H9 (cell line): ENCODE results near the gene GABRD. TPM values are rescaled to one million over a fixed set of nuclear protein-coding genes. Genes with fewer than 3 reads are reported as not detected.

Experiments
- DNase-seq: peaks from one replicate; pipeline ENCODE4 v3.0.0-alpha.2; 2017
- H2AFZ ChIP-seq: one replicate; pipeline ENCODE4 v1.6.1; 2013; ENCODE audit warnings: mild to moderate bottlenecking, low read length, control low read depth, moderate library complexity
- H2AK5ac ChIP-seq: 2 replicates; pipeline ENCODE4 v1.6.1; 2013; ENCODE audit warnings: low read length, control low read depth, mixed read lengths; ENCODE audit not compliant: insufficient read length
- H2BK120ac ChIP-seq: one replicate; pipeline ENCODE4 v1.6.1; 2013; ENCODE audit warnings: low read depth, mild to moderate bottlenecking, low read length, control low read depth, inconsistent platforms; ENCODE audit not compliant: poor library complexity, severe bottlenecking
- H2BK12ac ChIP-seq: 2 replicates; pipeline ENCODE4 v1.6.1; 2013; ENCODE audit warnings: low read length, control low read depth, mixed read lengths, low read depth; ENCODE audit not compliant: insufficient read length
- H2BK15ac ChIP-seq: 2 replicates; pipeline ENCODE4 v1.6.1; 2013; ENCODE audit warnings: low read depth, low read length, control low read depth
- H2BK20ac ChIP-seq: one replicate; pipeline ENCODE4 v1.6.1; 2013; ENCODE audit warnings: low read depth, mild to moderate bottlenecking, low read length, control low read depth, inconsistent platforms; ENCODE audit not compliant: poor library complexity, severe bottlenecking
- H2BK5ac ChIP-seq: 2 replicates; pipeline ENCODE4 v1.6.1; 2013; ENCODE audit warnings: low read length, control low read depth, mixed read lengths; ENCODE audit not compliant: insufficient read length
- H3K14ac ChIP-seq: 2 replicates; pipeline ENCODE4 v1.6.1; 2013; ENCODE audit warnings: low read length, control low read depth; ENCODE audit not compliant: insufficient read depth
- H3K18ac ChIP-seq: 2 replicates; pipeline ENCODE4 v1.6.1; 2013; ENCODE audit warnings: low read depth, mild to moderate bottlenecking, mixed read lengths, low read length, control low read depth; ENCODE audit not compliant: insufficient read length
- H3K23ac ChIP-seq: 2 replicates; pipeline ENCODE4 v1.6.1; 2013; ENCODE audit warnings: low read length, control low read depth, mixed read lengths, low read depth; ENCODE audit not compliant: insufficient read length
- H3K23me2 ChIP-seq: 2 replicates; pipeline ENCODE4 v1.6.1; 2013; ENCODE audit warnings: low read depth, mild to moderate bottlenecking, mixed read lengths, low read length, control low read depth; ENCODE audit not compliant: insufficient read length, poor library complexity, severe bottlenecking
- H3K27ac ChIP-seq: 2 replicates; pipeline ENCODE4 v1.5.1; 2013; ENCODE audit warnings: low read length, control low read depth, mixed read lengths, low read depth; ENCODE audit not compliant: insufficient read length
- H3K27me3 ChIP-seq: 2 replicates; pipeline ENCODE4 v1.6.1; 2013; ENCODE audit warnings: low read length, control low read depth, inconsistent platforms; ENCODE audit not compliant: insufficient read depth
- H3K4ac ChIP-seq: 2 replicates; pipeline ENCODE4 v1.6.1; 2013; ENCODE audit warnings: low read depth, mild to moderate bottlenecking, control low read depth, inconsistent platforms, low read length, moderate library complexity
- H3K4me1 ChIP-seq: 2 replicates; pipeline ENCODE4 v1.6.1; 2013; ENCODE audit warnings: low read length, control low read depth, inconsistent platforms; ENCODE audit not compliant: insufficient read depth
- H3K4me2 ChIP-seq: 2 replicates; pipeline ENCODE4 v1.6.1; 2013; ENCODE audit warnings: low read length, control low read depth, mixed read lengths; ENCODE audit not compliant: insufficient read length, insufficient read depth
- H3K56ac ChIP-seq: 2 replicates; pipeline ENCODE4 v1.6.1; 2013; ENCODE audit warnings: low read depth, mild to moderate bottlenecking, mixed read lengths, low read length, control low read depth; ENCODE audit not compliant: insufficient read length
- H3K79me1 ChIP-seq: 2 replicates; pipeline ENCODE4 v1.6.1; 2013; ENCODE audit warnings: low read depth, mild to moderate bottlenecking, moderate library complexity, low read length, control low read depth, inconsistent platforms; ENCODE audit not compliant: insufficient read depth, poor library complexity, severe bottlenecking
- H3K79me2 ChIP-seq: 2 replicates; pipeline ENCODE4 v1.6.1; 2013; ENCODE audit warnings: low read length, control low read depth, inconsistent platforms; ENCODE audit not compliant: insufficient read depth
- H3K9ac ChIP-seq: 2 replicates; pipeline ENCODE4 v1.6.1; 2013; ENCODE audit warnings: low read length, control low read depth, mixed read lengths; ENCODE audit not compliant: insufficient read length; ENCODE audit errors: extremely low read depth
- H3K9me3 ChIP-seq: one replicate; pipeline ENCODE4 v1.6.1; 2013; ENCODE audit warnings: low read depth, low read length, inconsistent platforms; ENCODE audit not compliant: control insufficient read depth
- H3T11ph ChIP-seq: one replicate; pipeline ENCODE4 v1.6.1; 2013; ENCODE audit warnings: mild to moderate bottlenecking, low read length, control low read depth, inconsistent platforms
- H4K20me1 ChIP-seq: one replicate; pipeline ENCODE4 v1.6.1; 2013; ENCODE audit not compliant: control insufficient read depth, insufficient read length, insufficient read depth
- H4K5ac ChIP-seq: 2 replicates; pipeline ENCODE4 v1.6.1; 2013; ENCODE audit warnings: low read depth, mild to moderate bottlenecking, mixed read lengths, low read length, control low read depth; ENCODE audit not compliant: insufficient read length
- H4K8ac ChIP-seq: replicated peaks from 2 replicates; pipeline ENCODE4 v1.6.1; 2013; ENCODE audit warnings: low read length, control low read depth, mixed read lengths, low read depth; ENCODE audit not compliant: insufficient read length
- H4K91ac ChIP-seq: 2 replicates; pipeline ENCODE4 v1.6.1; 2013; ENCODE audit warnings: low read depth, mild to moderate bottlenecking, moderate library complexity, mixed read lengths, low read length, control low read depth; ENCODE audit not compliant: insufficient read length
- H3K27ac Mint-ChIP-seq, 3 experiments: 2 replicates in 2 of 3; 3 replicates in 1 of 3; pipeline ENCODE4 v1.8.0; 2020 to 2021; ENCODE audit warnings: mixed read lengths in 3 of 3, mild to moderate bottlenecking in 1 of 3, moderate library complexity in 1 of 3
- H3K27me3 Mint-ChIP-seq: 2 replicates; pipeline ENCODE4 v1.8.0; 2021; ENCODE audit warnings: low read depth, mild to moderate bottlenecking, moderate library complexity, mixed read lengths
- H3K36me3 Mint-ChIP-seq, 3 experiments: 2 replicates in 2 of 3; 3 replicates in 1 of 3; pipeline ENCODE4 v1.8.0; 2020 to 2021; ENCODE audit warnings: low read depth in 3 of 3, mixed read lengths in 3 of 3; ENCODE audit not compliant: insufficient read depth in 1 of 3
- H3K4me1 Mint-ChIP-seq, 2 experiments: 2 replicates each; pipeline ENCODE4 v1.8.0; 2020; ENCODE audit warnings: mixed read lengths in 2 of 2
- H3K4me3 Mint-ChIP-seq, 2 experiments: 2 replicates in 1 of 2; 3 replicates in 1 of 2; pipeline ENCODE4 v1.8.0; 2020 to 2021; ENCODE audit warnings: mild to moderate bottlenecking in 2 of 2, mixed read lengths in 2 of 2, moderate library complexity in 1 of 2
- H3K9me3 Mint-ChIP-seq, 2 experiments: 2 replicates in 1 of 2; 3 replicates in 1 of 2; pipeline ENCODE4 v1.8.0; 2020; ENCODE audit warnings: mild to moderate bottlenecking in 2 of 2, mixed read lengths in 2 of 2, moderate library complexity in 1 of 2
- CTCF ChIP-seq: fragments of 200-600 bp; sonication (generic); conservative IDR thresholded peaks from 3 replicates; pipeline ENCODE4 v1.8.0; 2021; ENCODE audit warnings: antibody characterized with exemption, mild to moderate bottlenecking
- WGBS: extraction: QIAGEN DNeasy Blood & Tissue Kit; methylation state at CpG from one replicate; pipeline ENCODE4 v1.1.7; 2013; ENCODE audit warnings: missing lambda C conversion rate, low lambda C conversion rate, mixed read lengths; ENCODE audit not compliant: insufficient read length; ENCODE audit errors: extremely low coverage; 5-methylcytosine and 5-hydroxymethylcytosine counted together
- total RNA-seq: library from RNA; stranded (reverse); gene quantifications from 2 replicates; pipeline ENCODE4 v1.2.1, GENCODE V29; 2021

Gene GABRD
- total RNA-seq, 1 experiment from 2014 or later: 0.59 TPM

GRCh38 chr1:2046953-2047748 is 28.0 kb downstream of the GABRD start:
- H2AK5ac ChIP-seq: no peak overlapping the region
- Mint-ChIP-seq H3K27ac (no peak overlapping the region), H3K4me3 (peak overlapping the region in 1 of 2 experiments; percentile 58; a peak in 2 of 5 replicates), H3K27me3 (peaks cover 20% of the 10 kb centered on the region), H3K36me3 (no peaks in the 10 kb centered on the region; a peak in 2 of 7 replicates), H3K9me3 (peaks cover 0 to 3% of the 10 kb centered on the region in 2 experiments; a peak in 2 of 5 replicates), H3K4me1 (peaks cover 15 to 33% of the 10 kb centered on the region in 2 experiments)
- H3K14ac ChIP-seq: no peak overlapping the region
- no peaks in the 10 kb centered on the region for H3K9me3 ChIP-seq
- DNase-seq: peak; percentile 83
- no CpG with 5 or more reads among the region's 25 CpGs for WGBS
- H3K23me2 ChIP-seq: peaks cover 10% of the 10 kb centered on the region
- H3K4ac ChIP-seq: no peak overlapping the region
- H3K79me2 ChIP-seq: no peaks in the 10 kb centered on the region
- H4K8ac ChIP-seq: no peak overlapping the region
- no peak overlapping the region for H4K91ac ChIP-seq
- no peak overlapping the region for H3K23ac ChIP-seq
- no peak overlapping the region for H4K5ac ChIP-seq
- H3K56ac ChIP-seq: no peak overlapping the region
- no peaks in the 10 kb centered on the region for H3K79me1 ChIP-seq
- no peak overlapping the region for H2BK120ac ChIP-seq
- H2BK5ac ChIP-seq: no peak overlapping the region
- H2BK12ac ChIP-seq: no peak overlapping the region
- H3K27me3 ChIP-seq: no peaks in the 10 kb centered on the region
- H2BK20ac ChIP-seq: no peak overlapping the region
- peak overlapping the region; percentile 7 for H3K4me2 ChIP-seq
- peak overlapping the region; percentile 18 for H3K18ac ChIP-seq
- H3K9ac ChIP-seq: no peak overlapping the region
- TF ChIP-seq CTCF: no peak
- H3K4me1 ChIP-seq: no peaks in the 10 kb centered on the region; the same call in 1 of the 2 replicates
- no peak overlapping the region for H3K27ac ChIP-seq
- H4K20me1 ChIP-seq: no peaks in the 10 kb centered on the region
- no peak overlapping the region for H2AFZ ChIP-seq
- H2BK15ac ChIP-seq: no peak overlapping the region
- H3T11ph ChIP-seq: no peak overlapping the region
